A673 (cell line): ENCODE measurements around the gene TAF11L7. TPM values are rescaled to one million over a fixed set of nuclear protein-coding genes. Genes with fewer than 3 reads are reported as not detected.
A peak's percentile ranks its signal among the peaks of the same experiment; 100 is the strongest.
"Not testable (repeated sequence)": the region's sequence is repeated elsewhere in the genome, so short reads cannot be mapped to it uniquely, and the experiment has no call there.

Source experiments
- BruUV-seq: library from RNA; stranded (reverse); fragments of 400-500 nt; replicated peaks from 2 replicates; lab custom pipeline; 2021; lab: Mats Ljungman, UMichigan
- CTCF ChIA-PET: fragments of 300-600 bp; sonication (Branson Sonifier 250); formaldehyde crosslinking; loops from one replicate; lab custom pipeline; 2022; ENCODE audit warnings: antibody characterized with exemption; lab: Charles Lee
- POLR2A ChIA-PET: fragments of 300-600 bp; sonication (Branson Sonifier 250); formaldehyde crosslinking; loops from one replicate; lab custom pipeline; 2022; ENCODE audit warnings: antibody characterized with exemption; ENCODE audit not compliant: low non-redundant PET; lab: Charles Lee
- DNase-seq: peaks from one replicate; pipeline ENCODE4 v3.0.0-alpha.2; 2015; ENCODE audit warnings: low spot score
- H3K27ac ChIP-seq: fragments of 200-600 bp; sonication (generic); 2 replicates; pipeline ENCODE4 v1.5.1; 2016; ENCODE audit warnings: mixed run types, low read depth, mild to moderate bottlenecking, mixed read lengths, antibody characterized with exemption, low read length; ENCODE audit not compliant: poor library complexity, severe bottlenecking
- H3K27me3 ChIP-seq: fragments of 200-600 bp; sonication (generic); replicated peaks from 2 replicates; pipeline ENCODE4 v1.6.1; 2017; ENCODE audit warnings: mixed run types, low read depth, mild to moderate bottlenecking, mixed read lengths, antibody characterized with exemption, low read length; ENCODE audit not compliant: insufficient read depth, poor library complexity
- H3K36me3 ChIP-seq: fragments of 200-600 bp; sonication (generic); 2 replicates; pipeline ENCODE4 v1.6.1; 2016; ENCODE audit warnings: mixed run types, mild to moderate bottlenecking, mixed read lengths, antibody characterized with exemption, low read length; ENCODE audit not compliant: insufficient read depth, poor library complexity, severe bottlenecking
- H3K4me1 ChIP-seq: fragments of 200-600 bp; sonication (generic); 2 replicates; pipeline ENCODE4 v1.6.1; 2017; ENCODE audit warnings: mixed run types, mild to moderate bottlenecking, mixed read lengths, antibody characterized with exemption, low read length; ENCODE audit not compliant: insufficient read depth, poor library complexity, severe bottlenecking
- H3K4me3 ChIP-seq: fragments of 200-600 bp; sonication (generic); 2 replicates; pipeline ENCODE4 v1.5.1; 2016; ENCODE audit warnings: low read depth, mixed run types, mild to moderate bottlenecking, mixed read lengths, low read length; ENCODE audit not compliant: poor library complexity, severe bottlenecking
- H3K9me3 ChIP-seq: fragments of 200-600 bp; sonication (generic); 2 replicates; pipeline ENCODE4 v1.6.1; 2016; ENCODE audit warnings: mixed run types, low read depth, mild to moderate bottlenecking, mixed read lengths, antibody characterized with exemption, low read length; ENCODE audit not compliant: poor library complexity, severe bottlenecking
- EZH2 ChIP-seq: fragments of 200-600 bp; sonication (generic); IDR thresholded peaks from 2 replicates; pipeline ENCODE4 v1.6.1; 2017; ENCODE audit warnings: borderline replicate concordance, low read depth, mild to moderate bottlenecking, mixed read lengths, antibody characterized with exemption, low read length; ENCODE audit not compliant: poor library complexity, severe bottlenecking
- intact Hi-C: fragments of 100-400 bp; cut with micrococcal nuclease; formaldehyde crosslinking; loops from one replicate; pipeline ENCODE4 v1.10.0; 2022; ENCODE audit not compliant: unreplicated experiment
- total RNA-seq: library from RNA; stranded (reverse); gene quantifications from 2 replicates; pipeline ENCODE4 v1.2.3, GENCODE V29; 2021
- TF ChIP-seq, protein P1 (sequence below): fragments of 300-800, 200-600 bp; sonication (generic); conservative IDR thresholded peaks from 2 replicates; pipeline ENCODE4 v1.5.1; 2017; ENCODE audit warnings: low read depth, mild to moderate bottlenecking, antibody characterized with exemption, low read length, moderate library complexity, mixed read lengths

The TAF11L7 gene
- total RNA-seq, 1 experiment from 2014 or later: not detected

DNA sequence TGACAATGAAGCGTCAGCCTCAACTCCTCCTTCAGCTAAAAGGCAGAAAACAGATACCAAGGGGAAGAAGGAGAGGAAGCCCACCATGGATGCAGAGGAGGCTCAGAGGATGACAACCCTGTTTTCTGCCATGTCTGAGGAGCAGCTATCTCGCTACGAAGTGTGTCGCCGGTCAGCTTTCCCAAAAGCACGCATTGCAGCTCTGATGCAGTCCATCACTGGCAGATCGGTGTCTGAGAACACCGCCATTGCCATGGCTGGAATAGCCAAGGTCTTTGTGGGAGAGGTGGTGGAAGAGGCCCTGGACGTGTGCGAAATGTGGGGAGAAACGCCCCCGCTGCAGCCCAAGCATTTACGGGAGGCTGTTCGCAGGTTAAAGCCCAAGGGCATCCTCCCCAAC is 19.4 kb upstream of the TAF11L7 start:
- H3K4me1 ChIP-seq: no peaks in the 10 kb centered on the region
- ChIA-PET CTCF (no interaction called here), POLR2A (interaction anchor here (0.5 kb wide), 1 partner anchor 285 kb away, joined by 3 read pairs; no protein-coding TSS in a partner anchor)
- no peaks in the 10 kb centered on the region for H3K27me3 ChIP-seq
- no peak overlapping the region for H3K4me3 ChIP-seq
- BruUV-seq: no TSS peak
- TF ChIP-seq, protein P1, sequence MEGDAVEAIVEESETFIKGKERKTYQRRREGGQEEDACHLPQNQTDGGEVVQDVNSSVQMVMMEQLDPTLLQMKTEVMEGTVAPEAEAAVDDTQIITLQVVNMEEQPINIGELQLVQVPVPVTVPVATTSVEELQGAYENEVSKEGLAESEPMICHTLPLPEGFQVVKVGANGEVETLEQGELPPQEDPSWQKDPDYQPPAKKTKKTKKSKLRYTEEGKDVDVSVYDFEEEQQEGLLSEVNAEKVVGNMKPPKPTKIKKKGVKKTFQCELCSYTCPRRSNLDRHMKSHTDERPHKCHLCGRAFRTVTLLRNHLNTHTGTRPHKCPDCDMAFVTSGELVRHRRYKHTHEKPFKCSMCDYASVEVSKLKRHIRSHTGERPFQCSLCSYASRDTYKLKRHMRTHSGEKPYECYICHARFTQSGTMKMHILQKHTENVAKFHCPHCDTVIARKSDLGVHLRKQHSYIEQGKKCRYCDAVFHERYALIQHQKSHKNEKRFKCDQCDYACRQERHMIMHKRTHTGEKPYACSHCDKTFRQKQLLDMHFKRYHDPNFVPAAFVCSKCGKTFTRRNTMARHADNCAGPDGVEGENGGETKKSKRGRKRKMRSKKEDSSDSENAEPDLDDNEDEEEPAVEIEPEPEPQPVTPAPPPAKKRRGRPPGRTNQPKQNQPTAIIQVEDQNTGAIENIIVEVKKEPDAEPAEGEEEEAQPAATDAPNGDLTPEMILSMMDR: no peak
- TF ChIP-seq EZH2: no peak
- no peaks in the 10 kb centered on the region for H3K36me3 ChIP-seq
- no peaks in the 10 kb centered on the region for H3K9me3 ChIP-seq
- no peak overlapping the region for H3K27ac ChIP-seq
- DNase-seq: no peak
- intact Hi-C loops: no loop called here

DNA sequence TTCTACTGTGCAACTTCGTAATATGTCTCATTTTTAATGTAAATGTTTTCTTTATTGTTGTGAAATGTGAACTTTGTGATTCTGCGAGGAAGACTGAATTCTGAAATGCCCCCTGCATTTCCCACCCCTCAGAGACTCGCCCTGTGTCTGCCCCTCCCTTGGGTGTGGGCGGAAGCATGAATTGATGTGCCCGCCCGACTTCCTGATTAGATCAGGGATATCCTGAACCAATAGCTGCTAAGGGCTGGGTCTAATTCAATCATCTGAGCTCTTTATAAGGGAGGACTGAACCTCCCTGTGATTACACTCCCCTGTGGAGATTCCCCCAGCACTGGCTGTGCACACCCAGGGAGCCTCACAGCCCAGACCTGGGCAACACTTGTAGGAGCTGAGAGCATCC is 18.3 kb upstream of the TAF11L7 start, which contains the start of gene TAF11L11:
Gene TAF11L11, plus strand, starts transcription at position 304 of the 400 bp plus-strand sequence.
- H3K27ac ChIP-seq, intact Hi-C loops, H3K27me3 ChIP-seq, BruUV-seq, POLR2A ChIA-PET, H3K4me1 ChIP-seq, H3K36me3 ChIP-seq, H3K9me3 ChIP-seq, H3K4me3 ChIP-seq: not testable (repeated sequence)
- CTCF ChIA-PET: interaction anchor here (0.6 kb wide), 1 partner anchor 274 kb away, joined by 4 read pairs; no protein-coding TSS in a partner anchor
- DNase-seq: peak; percentile 54

DNA sequence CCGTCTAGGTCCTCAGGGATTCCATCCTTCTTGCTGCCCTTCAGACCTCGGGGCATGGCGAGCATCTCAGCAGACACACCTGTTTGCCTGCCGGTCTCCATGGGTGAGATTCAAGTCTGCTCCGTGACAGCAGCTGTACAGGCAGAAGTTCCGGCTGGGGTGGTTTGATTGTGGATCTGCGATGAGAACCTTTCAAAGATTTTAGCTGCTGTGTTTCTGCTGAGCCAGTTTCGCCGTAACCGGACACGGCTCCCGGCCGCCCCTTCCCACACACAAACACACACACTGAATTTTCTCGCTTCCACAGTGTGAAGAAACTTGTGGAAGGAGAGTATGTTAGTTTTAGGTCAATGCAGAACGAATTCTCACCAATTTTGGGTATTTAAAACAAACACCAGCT is 12.2 kb upstream of the TAF11L7 start, which contains the start of gene TAF11L10:
Gene TAF11L10, minus strand, starts transcription at position 101 of the 400 bp plus-strand sequence.
- H3K4me3 ChIP-seq, BruUV-seq, H3K36me3 ChIP-seq, DNase-seq, H3K4me1 ChIP-seq, CTCF ChIA-PET, POLR2A ChIA-PET, H3K27me3 ChIP-seq, intact Hi-C loops, H3K27ac ChIP-seq, H3K9me3 ChIP-seq: not testable (repeated sequence)

DNA sequence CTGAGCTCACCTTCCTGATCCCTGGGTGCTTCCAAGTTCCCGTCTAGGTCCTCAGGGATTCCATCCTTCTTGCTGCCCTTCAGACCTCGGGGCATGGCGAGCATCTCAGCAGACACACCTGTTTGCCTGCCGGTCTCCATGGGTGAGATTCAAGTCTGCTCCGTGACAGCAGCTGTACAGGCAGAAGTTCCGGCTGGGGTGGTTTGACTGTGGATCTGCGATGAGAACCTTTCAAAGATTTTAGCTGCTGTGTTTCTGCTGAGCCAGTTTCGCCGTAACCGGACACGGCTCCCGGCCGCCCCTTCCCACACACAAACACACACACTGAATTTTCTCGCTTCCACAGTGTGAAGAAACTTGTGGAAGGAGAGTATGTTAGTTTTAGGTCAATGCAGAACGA is 8.7 kb upstream of the TAF11L7 start, which contains the start of gene TAF11L9:
Gene TAF11L9, minus strand, starts transcription at position 140 of the 400 bp plus-strand sequence.
- H3K4me1 ChIP-seq, H3K36me3 ChIP-seq, BruUV-seq, H3K27ac ChIP-seq, H3K9me3 ChIP-seq, H3K27me3 ChIP-seq, DNase-seq, POLR2A ChIA-PET, H3K4me3 ChIP-seq, intact Hi-C loops, CTCF ChIA-PET: not testable (repeated sequence)

DNA sequence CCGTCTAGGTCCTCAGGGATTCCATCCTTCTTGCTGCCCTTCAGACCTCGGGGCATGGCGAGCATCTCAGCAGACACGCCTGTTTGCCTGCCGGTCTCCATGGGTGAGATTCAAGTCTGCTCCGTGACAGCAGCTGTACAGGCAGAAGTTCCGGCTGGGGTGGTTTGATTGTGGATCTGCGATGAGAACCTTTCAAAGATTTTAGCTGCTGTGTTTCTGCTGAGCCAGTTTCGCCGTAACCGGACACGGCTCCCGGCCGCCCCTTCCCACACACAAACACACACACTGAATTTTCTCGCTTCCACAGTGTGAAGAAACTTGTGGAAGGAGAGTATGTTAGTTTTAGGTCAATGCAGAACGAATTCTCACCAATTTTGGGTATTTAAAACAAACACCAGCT is 5.3 kb upstream of the TAF11L7 start, which contains the start of gene TAF11L8:
Gene TAF11L8, minus strand, starts transcription at position 101 of the 400 bp plus-strand sequence.
- H3K27me3 ChIP-seq, BruUV-seq, POLR2A ChIA-PET, H3K27ac ChIP-seq, H3K36me3 ChIP-seq, intact Hi-C loops, CTCF ChIA-PET, H3K4me3 ChIP-seq, H3K4me1 ChIP-seq, DNase-seq, H3K9me3 ChIP-seq: not testable (repeated sequence)

Other genes with a start within 250 kb of the TAF11L7 start
- gene TAF11L2, start 87.5 kb downstream of the TAF11L7 start, total RNA-seq: not detected in 2 replicates
- gene TAF11L3, start 67.4 kb downstream of the TAF11L7 start, total RNA-seq: not detected in 2 replicates
- gene TAF11L4, start 64.0 kb downstream of the TAF11L7 start, total RNA-seq: not detected in 2 replicates
- 1.4 and 1.7 TPM in 2 replicates for gene TAF11L5, start 60.5 kb downstream of the TAF11L7 start, total RNA-seq
- not detected in 2 replicates for gene TAF11L6, start 57.1 kb downstream of the TAF11L7 start, total RNA-seq
- gene TAF11L8, start 5.2 kb upstream of the TAF11L7 start, total RNA-seq: not detected in 2 replicates
- gene TAF11L9, start 8.6 kb upstream of the TAF11L7 start, total RNA-seq: not detected in 2 replicates
- 1.4 and 1.7 TPM in 2 replicates for gene TAF11L10, start 12.1 kb upstream of the TAF11L7 start, total RNA-seq
- 0.64 and 0.85 TPM in 2 replicates for gene TAF11L11, start 18.4 kb upstream of the TAF11L7 start, total RNA-seq
- gene TAF11L12, start 24.6 kb upstream of the TAF11L7 start, total RNA-seq: not detected in 2 replicates
- gene TAF11L13, start 46.3 kb upstream of the TAF11L7 start, total RNA-seq: not detected in 2 replicates
- gene TAF11L14, start 48.7 kb upstream of the TAF11L7 start, total RNA-seq: not detected in 2 replicates